Astrocyte (in vitro differentiated cells and primary cell): ENCODE results near the gene PELO. TPM values are rescaled to one million over a fixed set of nuclear protein-coding genes. Genes with fewer than 3 reads are reported as not detected.
A peak's percentile ranks its signal among the peaks of the same experiment; 100 is the strongest.

Experiments
- DNase-seq: peaks from one replicate; pipeline ENCODE4 v3.0.0-alpha.2; 2010; ENCODE audit warnings: low read depth
- FAIRE-seq: peaks from 2 replicates; lab custom pipeline; 2011; peaks lifted over from hg19 to GRCh38; lab: Jason Lieb, UNC
- H2AFZ ChIP-seq: 2 replicates; pipeline ENCODE4 v1.6.0; 2012; ENCODE audit warnings: low read depth, low read length, inconsistent platforms
- H3K27ac ChIP-seq: 2 replicates; pipeline ENCODE4 v1.5.1; 2011; ENCODE audit warnings: low read depth, low read length, inconsistent platforms
- H3K27me3 ChIP-seq: 2 replicates; pipeline ENCODE4 v1.6.0; 2011; ENCODE audit warnings: low read length, inconsistent platforms; ENCODE audit not compliant: insufficient read depth
- H3K36me3 ChIP-seq: 2 replicates; pipeline ENCODE4 v1.5.1; 2011; ENCODE audit warnings: low read length, inconsistent platforms; ENCODE audit not compliant: insufficient read depth
- H3K4me1 ChIP-seq: 2 replicates; pipeline ENCODE4 v1.5.1; 2011; ENCODE audit warnings: low read length, inconsistent platforms; ENCODE audit not compliant: insufficient read depth
- H3K4me2 ChIP-seq: 2 replicates; pipeline ENCODE4 v1.6.0; 2012; ENCODE audit warnings: low read length, inconsistent platforms
- H3K4me3 ChIP-seq: 2 replicates; pipeline ENCODE4 v1.5.1; 2011; ENCODE audit warnings: low read depth, mild to moderate bottlenecking, low read length, inconsistent platforms; ENCODE audit not compliant: insufficient read depth
- H3K79me2 ChIP-seq: 2 replicates; pipeline ENCODE4 v1.6.0; 2012; ENCODE audit warnings: mild to moderate bottlenecking, low read length, inconsistent platforms; ENCODE audit not compliant: insufficient read depth
- H3K9ac ChIP-seq: 2 replicates; pipeline ENCODE4 v1.6.0; 2012; ENCODE audit warnings: mild to moderate bottlenecking, low read length, inconsistent platforms
- H3K9me3 ChIP-seq: 2 replicates; pipeline ENCODE4 v1.5.1; 2012; ENCODE audit warnings: low read depth, mild to moderate bottlenecking, low read length, inconsistent platforms; ENCODE audit not compliant: insufficient read depth
- H4K20me1 ChIP-seq: 2 replicates; pipeline ENCODE4 v1.6.0; 2012; ENCODE audit warnings: low read length, inconsistent platforms; ENCODE audit not compliant: insufficient read depth
- H3K27ac Mint-ChIP-seq: one replicate; pipeline ENCODE4 v1.8.0; 2021; ENCODE audit warnings: mild to moderate bottlenecking, mixed read lengths; ENCODE audit not compliant: unreplicated experiment
- H3K27me3 Mint-ChIP-seq: one replicate; pipeline ENCODE4 v1.8.0; 2021; ENCODE audit warnings: low read depth, mixed read lengths; ENCODE audit not compliant: unreplicated experiment
- H3K36me3 Mint-ChIP-seq: one replicate; pipeline ENCODE4 v1.8.0; 2021; ENCODE audit warnings: low read depth, mixed read lengths; ENCODE audit not compliant: unreplicated experiment
- H3K4me1 Mint-ChIP-seq: one replicate; pipeline ENCODE4 v1.8.0; 2021; ENCODE audit warnings: low read depth, mixed read lengths; ENCODE audit not compliant: unreplicated experiment
- H3K4me3 Mint-ChIP-seq: one replicate; pipeline ENCODE4 v1.8.0; 2021; ENCODE audit warnings: mild to moderate bottlenecking, moderate library complexity, mixed read lengths; ENCODE audit not compliant: unreplicated experiment
- H3K9me3 Mint-ChIP-seq: one replicate; pipeline ENCODE4 v1.8.0; 2021; ENCODE audit warnings: mild to moderate bottlenecking, mixed read lengths; ENCODE audit not compliant: unreplicated experiment
- EZH2 ChIP-seq: IDR thresholded peaks from 2 replicates; pipeline ENCODE4 v1.6.1; 2012; ENCODE audit warnings: mild to moderate bottlenecking, low read length, inconsistent platforms; ENCODE audit not compliant: insufficient read depth
- total RNA-seq: library from RNA; stranded (reverse); gene quantifications from 2 replicates; pipeline ENCODE4 v1.2.1, GENCODE V29; 2021
- TF ChIP-seq, protein P1 (sequence below): IDR thresholded peaks from 2 replicates; pipeline ENCODE4 v1.5.1; 2011; ENCODE audit warnings: low read depth, mild to moderate bottlenecking, inconsistent platforms, low read length, moderate library complexity; ENCODE audit not compliant: insufficient read depth

Gene PELO
- total RNA-seq, 1 donor from 2014 or later = 75.8 TPM

DNA sequence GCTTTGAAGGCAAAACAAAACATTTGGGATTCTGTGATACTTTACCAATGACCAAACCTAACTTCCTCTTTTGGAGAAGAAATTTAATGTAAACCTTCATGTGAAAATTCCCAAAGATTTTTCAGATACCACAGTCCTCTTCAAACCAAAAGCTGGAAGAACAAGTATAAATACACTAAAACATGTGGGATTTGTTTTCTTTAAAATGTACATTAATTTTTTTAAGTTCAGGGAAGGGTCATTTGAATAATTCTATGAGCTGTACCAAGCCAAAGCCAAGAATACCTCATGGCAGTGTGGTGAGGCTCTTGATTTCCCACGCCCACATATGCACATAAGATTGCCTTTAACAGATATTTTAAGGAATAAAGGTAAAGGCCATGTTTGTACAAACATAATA is 28.4 kb upstream of the PELO start:
- Histone ChIP-seq H3K9me3 (no peaks in the 10 kb centered on the region), H3K36me3 (no peaks in the 10 kb centered on the region), H3K4me2 (no peak overlapping the region), H3K27ac (no peak overlapping the region), H3K79me2 (no peaks in the 10 kb centered on the region), H3K27me3 (no peaks in the 10 kb centered on the region), H4K20me1 (no peaks in the 10 kb centered on the region), H3K9ac (no peak overlapping the region), H3K4me3 (no peak overlapping the region), H2AFZ (no peak overlapping the region), H3K4me1 (no peaks in the 10 kb centered on the region)
- H3K36me3 Mint-ChIP-seq = no peaks in the 10 kb centered on the region
- peaks cover 3% of the 10 kb centered on the region for H3K4me1 Mint-ChIP-seq
- FAIRE-seq = no peak
- H3K27me3 Mint-ChIP-seq = no peaks in the 10 kb centered on the region
- H3K9me3 Mint-ChIP-seq = peaks cover 2% of the 10 kb centered on the region
- H3K27ac Mint-ChIP-seq = no peak overlapping the region
- H3K4me3 Mint-ChIP-seq = no peak overlapping the region
- DNase-seq = peak; percentile 24
- TF ChIP-seq EZH2 = no peak
- TF ChIP-seq, protein P1, sequence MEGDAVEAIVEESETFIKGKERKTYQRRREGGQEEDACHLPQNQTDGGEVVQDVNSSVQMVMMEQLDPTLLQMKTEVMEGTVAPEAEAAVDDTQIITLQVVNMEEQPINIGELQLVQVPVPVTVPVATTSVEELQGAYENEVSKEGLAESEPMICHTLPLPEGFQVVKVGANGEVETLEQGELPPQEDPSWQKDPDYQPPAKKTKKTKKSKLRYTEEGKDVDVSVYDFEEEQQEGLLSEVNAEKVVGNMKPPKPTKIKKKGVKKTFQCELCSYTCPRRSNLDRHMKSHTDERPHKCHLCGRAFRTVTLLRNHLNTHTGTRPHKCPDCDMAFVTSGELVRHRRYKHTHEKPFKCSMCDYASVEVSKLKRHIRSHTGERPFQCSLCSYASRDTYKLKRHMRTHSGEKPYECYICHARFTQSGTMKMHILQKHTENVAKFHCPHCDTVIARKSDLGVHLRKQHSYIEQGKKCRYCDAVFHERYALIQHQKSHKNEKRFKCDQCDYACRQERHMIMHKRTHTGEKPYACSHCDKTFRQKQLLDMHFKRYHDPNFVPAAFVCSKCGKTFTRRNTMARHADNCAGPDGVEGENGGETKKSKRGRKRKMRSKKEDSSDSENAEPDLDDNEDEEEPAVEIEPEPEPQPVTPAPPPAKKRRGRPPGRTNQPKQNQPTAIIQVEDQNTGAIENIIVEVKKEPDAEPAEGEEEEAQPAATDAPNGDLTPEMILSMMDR = no peak

DNA sequence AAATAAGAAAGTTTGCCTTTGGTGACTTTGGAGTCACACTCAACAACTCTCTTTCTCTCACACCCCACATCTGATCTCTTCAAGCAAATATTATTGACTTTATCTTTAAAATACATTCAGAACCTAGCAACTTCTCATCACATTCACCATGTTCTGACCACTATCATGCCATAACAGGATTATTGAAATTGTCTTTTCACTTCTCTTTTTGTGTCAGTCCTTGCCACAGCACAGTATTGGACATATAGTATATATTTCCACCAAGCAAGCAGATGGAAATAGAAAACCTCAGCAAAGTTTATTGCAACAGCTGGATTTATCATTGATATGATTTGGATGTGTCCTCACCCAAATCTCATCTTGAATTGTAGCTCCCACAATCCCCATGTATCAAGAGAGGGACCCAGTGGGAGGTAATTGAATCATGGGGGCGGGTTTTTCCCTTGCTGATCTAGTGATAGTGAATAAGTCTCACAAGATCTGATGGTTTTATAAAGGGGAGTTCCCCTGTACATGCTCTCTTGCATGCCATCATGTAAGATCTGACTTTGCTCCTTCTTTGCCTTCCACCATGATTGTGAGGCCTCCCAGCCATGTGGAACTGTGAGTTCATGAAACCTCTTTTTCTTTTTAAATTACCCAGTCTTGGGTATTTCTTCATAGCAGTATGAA is 26.9 kb upstream of the PELO start:
- TF ChIP-seq EZH2 = no peak
- TF ChIP-seq, protein P1 = no peak
- H3K9me3 ChIP-seq = no peaks in the 10 kb centered on the region
- H3K27ac Mint-ChIP-seq = no peak overlapping the region
- no peaks in the 10 kb centered on the region for H4K20me1 ChIP-seq
- no peaks in the 10 kb centered on the region for H3K36me3 ChIP-seq
- no peaks in the 10 kb centered on the region for H3K27me3 ChIP-seq
- no peak overlapping the region for H3K27ac ChIP-seq
- peaks cover 3% of the 10 kb centered on the region for H3K4me1 Mint-ChIP-seq
- no peak overlapping the region for H3K4me3 Mint-ChIP-seq
- no peak overlapping the region for H3K4me3 ChIP-seq
- DNase-seq (no peak), FAIRE-seq (no peak)
- no peaks in the 10 kb centered on the region for H3K27me3 Mint-ChIP-seq
- H3K4me1 ChIP-seq = no peaks in the 10 kb centered on the region
- H3K36me3 Mint-ChIP-seq = no peaks in the 10 kb centered on the region
- H3K9me3 Mint-ChIP-seq = peaks cover 2% of the 10 kb centered on the region
- no peaks in the 10 kb centered on the region for H3K79me2 ChIP-seq
- H3K9ac ChIP-seq = no peak overlapping the region
- H3K4me2 ChIP-seq = no peak overlapping the region
- H2AFZ ChIP-seq = no peak overlapping the region

DNA sequence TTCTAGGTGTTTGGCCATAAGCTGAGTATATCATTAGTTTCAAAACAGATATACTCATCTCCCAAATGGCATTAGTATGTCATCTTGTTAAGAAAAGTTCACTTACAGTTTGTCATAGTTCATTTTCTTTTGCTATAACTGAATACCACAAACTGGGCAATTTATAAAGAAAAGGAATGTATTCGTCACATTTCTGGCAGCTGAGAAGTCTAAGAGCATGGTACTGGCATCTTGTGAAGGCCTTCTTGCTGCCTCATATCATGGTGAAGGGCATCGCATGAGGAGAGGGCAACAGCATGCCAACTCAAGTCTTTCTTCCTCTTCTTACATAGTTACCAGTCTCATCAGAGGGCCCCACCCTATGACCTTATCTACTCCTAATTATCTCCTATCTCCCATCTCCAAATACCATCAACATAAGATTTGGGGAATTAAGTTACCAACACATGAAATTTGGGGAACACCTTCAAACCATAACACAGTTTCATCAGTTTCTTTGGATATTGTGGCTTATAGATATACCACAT is 20.4 kb upstream of the PELO start:
- no peak for TF ChIP-seq EZH2
- TF ChIP-seq, protein P1 = no peak
- H3K4me1 ChIP-seq = no peaks in the 10 kb centered on the region
- no peaks in the 10 kb centered on the region for H3K36me3 Mint-ChIP-seq
- FAIRE-seq = no peak
- no peak overlapping the region for H3K4me2 ChIP-seq
- H3K9me3 Mint-ChIP-seq = no peaks in the 10 kb centered on the region
- H2AFZ ChIP-seq = no peak overlapping the region
- no peak overlapping the region for H3K4me3 Mint-ChIP-seq
- no peaks in the 10 kb centered on the region for H3K27me3 Mint-ChIP-seq
- H3K36me3 ChIP-seq = no peaks in the 10 kb centered on the region
- H3K27ac Mint-ChIP-seq = no peak overlapping the region
- H3K4me1 Mint-ChIP-seq = peaks cover 7% of the 10 kb centered on the region
- no peaks in the 10 kb centered on the region for H3K9me3 ChIP-seq
- H3K4me3 ChIP-seq = no peak overlapping the region
- no peak overlapping the region for H3K27ac ChIP-seq
- H3K79me2 ChIP-seq = no peaks in the 10 kb centered on the region
- no peak overlapping the region for H3K9ac ChIP-seq
- H4K20me1 ChIP-seq = no peaks in the 10 kb centered on the region
- no peaks in the 10 kb centered on the region for H3K27me3 ChIP-seq
- DNase-seq = no peak
